SHP77 treated with DMSO at 0.1 percent for 48 hours (cell line): Measurements from ENCODE around the gene MPEG1.

Experiments
- DNase-seq: peaks from one replicate; lab custom pipeline; 2025; lab: John Stamatoyannopoulos, UW

MPEG1 gene

GRCh38 chr11:59187035-59187434 is 25.7 kb downstream of the MPEG1 start:
- no peak for DNase-seq

GRCh38 chr11:59186130-59186594 is 26.6 kb downstream of the MPEG1 start:
- DNase-seq, result no peak

DNA sequence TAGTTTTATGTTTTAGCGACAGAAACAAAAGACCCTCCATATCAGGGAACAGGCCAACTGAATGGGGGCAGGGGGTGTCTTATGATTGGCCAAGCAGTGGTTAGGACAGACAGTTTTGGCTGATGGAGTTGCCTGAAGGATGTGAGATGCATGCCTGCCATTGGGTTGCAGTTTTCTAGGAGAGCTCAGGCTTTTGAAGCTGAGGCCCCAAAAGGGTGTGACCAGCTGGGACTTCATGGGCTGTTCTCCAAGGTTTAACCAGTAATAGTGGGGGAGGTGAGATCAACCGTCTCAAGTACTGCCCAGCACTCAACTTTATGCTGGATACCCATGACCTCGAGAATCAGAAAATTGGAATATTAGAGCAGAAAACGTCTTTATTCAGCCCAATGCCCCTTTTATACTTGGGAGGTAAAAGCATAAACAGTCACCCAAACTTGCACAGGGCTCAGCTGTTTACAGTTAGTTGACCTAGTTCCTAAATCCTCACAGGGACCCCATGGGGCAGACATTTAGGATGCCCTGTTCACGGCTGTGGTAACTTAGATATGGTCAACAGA is 27.3 kb downstream of the MPEG1 start:
- DNase-seq, result no peak

- no peak for DNase-seq
Measured at GRCh38 chr11:59184691-59185339, 27.9 kb downstream of the MPEG1 start.

DNA sequence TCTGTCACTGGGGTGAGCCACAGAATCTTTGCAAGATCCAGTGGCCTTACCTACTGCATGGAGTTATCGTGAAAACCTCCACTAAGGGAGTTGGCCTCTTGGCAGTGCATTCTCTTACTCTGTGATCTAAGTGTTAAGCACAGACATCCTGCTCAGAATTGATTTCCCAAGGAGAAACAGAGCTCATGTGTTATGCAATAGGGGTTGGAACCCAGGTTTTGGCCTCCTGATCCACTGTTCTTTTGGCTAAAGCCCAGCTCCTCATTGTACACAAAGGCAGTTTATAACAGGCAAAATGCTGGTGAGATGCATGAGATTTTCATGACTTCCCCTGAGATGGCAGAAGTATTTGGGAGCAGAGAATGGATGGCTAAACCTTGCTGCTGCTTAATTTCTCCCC is 29.0 kb downstream of the MPEG1 start:
- DNase-seq, result no peak

DNA sequence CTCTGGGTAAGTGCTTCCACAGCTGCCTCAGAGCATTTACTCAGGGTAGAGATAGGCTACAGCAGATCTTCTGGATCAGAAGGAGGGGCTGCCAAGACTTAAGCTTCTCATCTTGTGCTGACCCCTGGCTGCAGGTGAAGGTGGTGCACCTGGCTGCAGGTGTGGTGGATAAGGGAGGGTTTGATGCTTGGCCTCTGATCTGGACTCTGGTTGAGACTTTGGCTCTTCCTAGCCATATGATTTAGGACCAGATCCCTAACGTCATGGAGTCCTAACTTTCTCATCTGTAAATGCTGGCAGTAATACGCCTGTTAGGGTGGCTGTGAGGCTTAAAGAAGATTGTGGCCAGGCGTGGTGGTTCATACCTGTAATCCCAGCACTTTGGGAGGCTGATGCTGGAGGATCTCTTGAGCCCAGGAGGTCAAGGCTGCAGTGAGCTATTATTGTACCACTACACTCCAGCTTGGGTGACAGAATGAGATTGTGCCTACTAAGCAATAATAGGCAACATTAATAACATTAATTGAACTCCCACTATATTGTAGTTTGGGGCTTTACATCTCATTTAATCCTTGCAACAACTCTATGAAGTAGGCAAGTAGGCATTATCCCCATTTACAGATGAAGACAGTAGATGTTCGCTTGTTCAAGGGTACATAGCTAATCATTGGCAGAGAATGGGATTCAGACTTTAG is 30.1 kb downstream of the MPEG1 start:
- DNase-seq, result no peak

GRCh38 chr11:59181746-59182456 is 30.8 kb downstream of the MPEG1 start:
- no peak for DNase-seq

DNA sequence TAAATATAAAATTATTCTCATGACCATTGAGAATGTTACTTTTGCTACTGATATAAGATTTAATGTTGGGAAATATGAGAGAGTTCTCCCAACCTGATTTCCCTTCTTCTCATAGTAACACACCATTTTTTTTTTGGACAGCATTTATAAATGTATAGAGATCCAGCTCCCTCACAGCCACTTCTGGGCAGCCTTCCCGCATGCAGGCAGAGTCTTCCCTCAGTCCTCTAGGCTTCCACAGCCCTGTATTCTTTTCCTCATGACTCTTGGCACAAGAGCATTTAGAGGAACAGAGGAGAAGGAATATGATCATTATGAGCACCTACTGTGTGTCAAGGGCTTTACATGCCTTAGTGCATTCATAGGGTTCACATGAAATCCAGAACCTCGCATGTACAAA is 31.8 kb downstream of the MPEG1 start:
- no peak for DNase-seq

- DNase-seq, result no peak
Measured at GRCh38 chr11:59180168-59180776, 32.5 kb downstream of the MPEG1 start.

GRCh38 chr11:59179121-59179520 is 33.6 kb downstream of the MPEG1 start:
- DNase-seq, result no peak

- no peak for DNase-seq
Measured at GRCh38 chr11:59178402-59178801, 34.3 kb downstream of the MPEG1 start.

DNA sequence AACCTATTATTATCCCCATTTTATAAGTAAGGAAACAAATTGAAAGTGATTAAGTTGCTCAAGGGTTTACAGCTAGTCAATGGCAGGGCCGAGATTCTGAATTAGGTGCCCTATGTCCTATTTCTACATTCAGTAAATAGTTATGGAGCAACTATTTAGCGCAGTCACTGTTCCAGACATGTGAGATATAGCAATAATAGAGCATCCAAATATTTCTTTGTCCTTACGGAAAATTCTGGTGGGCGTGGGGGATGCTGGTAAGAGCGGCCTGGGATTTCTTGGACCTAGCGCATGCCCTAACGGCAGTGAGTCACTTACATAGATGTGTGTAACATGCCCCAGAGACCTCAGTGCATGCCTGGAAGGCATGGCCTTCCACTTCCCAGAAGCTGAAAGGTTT is 36.4 kb downstream of the MPEG1 start:
- no peak for DNase-seq

GRCh38 chr11:59175091-59175501 is 37.6 kb downstream of the MPEG1 start:
- no peak for DNase-seq

DNA sequence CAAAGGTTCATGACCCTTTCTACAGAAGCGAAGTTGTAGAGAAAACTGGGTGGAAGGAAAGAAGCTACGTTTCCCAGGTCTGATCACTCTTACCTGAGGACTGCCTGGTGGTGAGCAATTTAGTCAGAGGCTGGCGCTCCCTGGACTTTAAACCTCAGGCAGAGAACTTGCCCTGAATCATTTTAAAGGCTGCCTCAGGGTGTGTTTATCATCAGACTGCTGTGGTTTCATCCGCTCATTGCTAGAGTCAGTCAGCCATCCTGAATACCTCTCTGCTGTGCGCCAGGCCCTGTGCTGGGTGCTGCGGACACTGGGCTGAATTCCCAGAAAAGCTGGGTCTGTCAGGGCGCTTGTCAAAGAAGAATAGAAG is 38.1 kb downstream of the MPEG1 start:
- no peak for DNase-seq

GRCh38 chr11:59173964-59174663 is 38.6 kb downstream of the MPEG1 start:
- DNase-seq, result no peak

- no peak for DNase-seq
Measured at GRCh38 chr11:59173080-59173963, 39.4 kb downstream of the MPEG1 start.

DNA sequence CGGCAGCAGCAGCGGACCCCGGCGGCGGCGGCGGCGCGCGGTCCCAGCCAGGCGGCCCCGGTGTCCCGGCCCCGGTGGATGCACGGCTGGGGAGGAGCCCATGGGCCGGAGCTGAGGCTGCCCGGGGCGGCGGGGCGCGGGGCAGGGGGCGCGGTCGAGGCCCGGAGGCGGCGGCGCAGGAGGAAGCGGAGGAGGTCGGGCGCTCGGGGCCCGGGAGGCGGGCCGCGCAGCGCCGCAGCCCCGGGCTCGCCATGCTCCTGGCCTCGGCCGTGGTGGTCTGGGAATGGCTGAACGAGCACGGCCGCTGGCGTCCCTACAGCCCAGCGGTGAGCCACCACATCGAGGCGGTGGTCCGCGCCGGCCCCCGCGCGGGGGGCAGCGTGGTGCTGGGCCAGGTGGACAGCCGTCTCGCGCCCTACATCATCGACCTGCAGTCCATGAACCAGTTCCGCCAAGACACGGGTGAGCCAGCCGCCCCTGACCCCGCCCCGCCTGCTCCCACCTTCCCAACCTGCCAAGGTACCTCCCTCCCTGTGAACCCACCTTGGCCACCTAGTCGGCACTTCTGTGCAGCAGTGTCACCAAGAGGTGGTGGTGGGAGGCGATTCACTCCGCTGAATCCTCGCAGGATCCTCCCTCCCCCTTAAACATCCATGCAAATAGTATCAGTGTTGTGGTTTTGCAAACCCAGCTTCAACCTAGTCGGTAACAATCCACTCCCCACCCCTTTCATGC is 40.2 kb downstream of the MPEG1 start:
- no peak for DNase-seq

GRCh38 chr11:59171508-59172322 is 41.0 kb downstream of the MPEG1 start, which contains the start of gene DTX4:
Gene DTX4, plus strand, starts transcription at chr11:59172132. Its CDS starts 464 bp downstream, at chr11:59172596.
- DNase-seq, result peak; percentile 3

DNA sequence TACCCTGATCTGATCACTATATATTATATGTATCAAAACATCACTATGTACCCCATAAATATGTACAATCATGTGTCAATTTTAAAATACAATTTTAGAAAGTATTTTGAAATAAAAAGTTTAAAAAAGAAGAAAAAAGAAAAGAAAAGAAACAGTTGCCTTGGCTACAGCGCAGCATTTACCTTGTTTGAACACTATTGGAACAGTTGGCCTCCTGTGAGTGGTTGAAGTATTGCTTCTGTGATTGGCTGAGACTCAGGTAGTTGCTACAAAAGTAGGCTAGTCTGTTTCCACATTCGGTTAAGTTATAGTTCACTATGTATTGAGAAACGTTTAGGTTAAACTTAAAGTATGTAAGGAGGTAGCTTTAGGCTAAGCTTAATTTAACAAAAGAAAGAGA is 48.7 kb downstream of the MPEG1 start:
- DNase-seq, result no peak
